Measurements from ENCODE around the gene CRYL1. TPM values are rescaled to one million over a fixed set of nuclear protein-coding genes. Genes with fewer than 3 reads are reported as not detected.

The CRYL1 gene
- total RNA-seq, 1 experiment from 2014 or later = 5.9 TPM

- Histone ChIP-seq H3K36me3 (ENCODE audit: insufficient read depth, low read length, poor library complexity, severe bottlenecking) (no peaks in the 10 kb centered on the region), H3K4me1 (ENCODE audit: insufficient read depth, low read length, poor library complexity, severe bottlenecking) (no peaks in the 10 kb centered on the region), H3K4me3 (ENCODE audit: low read depth, low read length, poor library complexity, severe bottlenecking) (no peak overlapping the region), H3K27me3 (replicated peaks; ENCODE audit: insufficient read depth, low read depth, low read length, poor library complexity) (no peaks in the 10 kb centered on the region), H3K9me3 (ENCODE audit: low read depth, low read length, poor library complexity, severe bottlenecking) (no peaks in the 10 kb centered on the region), H3K27ac (ENCODE audit: low read depth, low read length, poor library complexity, severe bottlenecking) (no peak overlapping the region)
- no peak for TF ChIP-seq EZH2 (IDR thresholded peaks at IDR 0.05; ENCODE audit: borderline replicate concordance, low read depth, low read length, poor library complexity, severe bottlenecking)
- TF ChIP-seq CTCF (conservative IDR thresholded peaks at IDR 0.05; ENCODE audit: low read depth, low read length) = no peak
- intact Hi-C loops (cut with micrococcal nuclease; ENCODE audit: unreplicated experiment) = no loop called here
- DNase-seq (ENCODE audit: low spot score) = no peak
- ChIA-PET POLR2A (ENCODE audit: low non-redundant PET) (no interaction called here), CTCF (no interaction called here)
- BruUV-seq (replicated peaks) = no TSS peak
Measured at GRCh38 chr13:20356444-20356843, 169.2 kb downstream of the CRYL1 start.

DNA sequence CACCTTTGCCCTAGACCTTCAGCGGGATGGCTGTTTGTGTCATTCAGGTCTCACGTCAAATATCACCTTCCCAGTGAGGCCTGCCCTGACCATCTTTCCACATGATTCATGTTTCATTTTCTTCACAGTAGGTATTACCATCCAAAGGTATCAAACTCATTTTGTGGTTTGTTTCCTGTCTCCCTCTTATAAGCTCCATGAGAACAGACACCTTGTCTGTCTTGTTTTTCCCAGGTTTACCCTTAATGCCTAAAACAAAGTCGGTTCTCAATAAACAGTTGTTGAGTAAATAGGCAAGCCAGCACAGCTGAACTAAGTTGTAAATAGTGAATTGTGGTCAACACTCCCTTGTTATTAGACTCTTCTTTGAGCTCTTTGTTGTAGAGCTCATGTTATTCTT, 170.9 kb downstream of the CRYL1 start:
- intact Hi-C loops (cut with micrococcal nuclease; ENCODE audit: unreplicated experiment) = no loop called here
- no peak overlapping the region for H3K27ac ChIP-seq (ENCODE audit: low read depth, low read length, poor library complexity, severe bottlenecking)
- ChIA-PET POLR2A (ENCODE audit: low non-redundant PET) (no interaction called here), CTCF (no interaction called here)
- DNase-seq (ENCODE audit: low spot score) = no peak
- H3K36me3 ChIP-seq (ENCODE audit: insufficient read depth, low read length, poor library complexity, severe bottlenecking) = no peaks in the 10 kb centered on the region
- no TSS peak for BruUV-seq (replicated peaks)
- no peak overlapping the region for H3K4me3 ChIP-seq (ENCODE audit: low read depth, low read length, poor library complexity, severe bottlenecking)
- H3K27me3 ChIP-seq (replicated peaks; ENCODE audit: insufficient read depth, low read depth, low read length, poor library complexity) = no peaks in the 10 kb centered on the region
- TF ChIP-seq CTCF (conservative IDR thresholded peaks at IDR 0.05; ENCODE audit: low read depth, low read length) (no peak), EZH2 (IDR thresholded peaks at IDR 0.05; ENCODE audit: borderline replicate concordance, low read depth, low read length, poor library complexity, severe bottlenecking) (no peak)
- no peaks in the 10 kb centered on the region for H3K9me3 ChIP-seq (ENCODE audit: low read depth, low read length, poor library complexity, severe bottlenecking)
- no peaks in the 10 kb centered on the region for H3K4me1 ChIP-seq (ENCODE audit: insufficient read depth, low read length, poor library complexity, severe bottlenecking)

DNA sequence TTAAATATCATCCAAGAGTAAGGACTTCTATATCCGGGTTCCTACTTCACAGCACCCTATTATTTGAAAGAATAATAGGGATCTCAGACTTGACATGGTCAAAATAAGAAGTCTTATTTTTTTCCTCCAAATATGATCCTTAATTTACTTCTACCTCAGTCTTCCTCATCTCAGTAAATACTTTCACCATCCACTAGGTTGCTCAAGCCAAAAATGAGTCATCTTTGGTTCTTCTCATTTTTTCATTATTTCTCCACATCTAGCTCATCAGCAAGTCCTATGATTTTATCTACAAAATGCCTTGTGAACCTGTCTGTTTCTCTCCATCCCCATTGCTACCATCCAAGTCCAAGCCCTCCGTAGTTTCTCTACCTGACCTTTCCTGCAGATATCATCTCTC, 171.7 kb downstream of the CRYL1 start:
- Histone ChIP-seq H3K4me1 (ENCODE audit: insufficient read depth, low read length, poor library complexity, severe bottlenecking) (no peaks in the 10 kb centered on the region), H3K27me3 (replicated peaks; ENCODE audit: insufficient read depth, low read depth, low read length, poor library complexity) (no peaks in the 10 kb centered on the region), H3K27ac (ENCODE audit: low read depth, low read length, poor library complexity, severe bottlenecking) (no peak overlapping the region), H3K36me3 (ENCODE audit: insufficient read depth, low read length, poor library complexity, severe bottlenecking) (no peaks in the 10 kb centered on the region), H3K9me3 (ENCODE audit: low read depth, low read length, poor library complexity, severe bottlenecking) (no peaks in the 10 kb centered on the region), H3K4me3 (ENCODE audit: low read depth, low read length, poor library complexity, severe bottlenecking) (no peak overlapping the region)
- TF ChIP-seq CTCF (conservative IDR thresholded peaks at IDR 0.05; ENCODE audit: low read depth, low read length) = no peak; the same call in 1 of the 2 replicates
- no peak for TF ChIP-seq EZH2 (IDR thresholded peaks at IDR 0.05; ENCODE audit: borderline replicate concordance, low read depth, low read length, poor library complexity, severe bottlenecking)
- intact Hi-C loops (cut with micrococcal nuclease; ENCODE audit: unreplicated experiment) = no loop called here
- BruUV-seq (replicated peaks) = no TSS peak
- no peak for DNase-seq (ENCODE audit: low spot score)
- ChIA-PET CTCF (no interaction called here), POLR2A (ENCODE audit: low non-redundant PET) (no interaction called here)

Small RNA genes lying within 50 kb of the gene (microRNA-seq; reads per million reads assigned to microRNA genes)
- not detected for gene MIR4499

Other genes with a start within 250 kb of the CRYL1 start
- 19.4 and 23.2 TPM in 2 replicates for gene IFT88, start 41.3 kb upstream of the CRYL1 start, total RNA-seq (2021)
- 2.0 and 2.7 TPM in 2 replicates for gene IL17D, start 177.8 kb upstream of the CRYL1 start, total RNA-seq (2021)
- 9.2 and 10.8 TPM in 2 replicates for gene EEF1AKMT1, start 248.1 kb upstream of the CRYL1 start, total RNA-seq (2021)

Data from A673 (cell line).